ENCODE data around the gene TSSK1B. TPM values are rescaled to one million over a fixed set of nuclear protein-coding genes. Genes with fewer than 3 reads are reported as not detected.

TSSK1B gene, protein sequence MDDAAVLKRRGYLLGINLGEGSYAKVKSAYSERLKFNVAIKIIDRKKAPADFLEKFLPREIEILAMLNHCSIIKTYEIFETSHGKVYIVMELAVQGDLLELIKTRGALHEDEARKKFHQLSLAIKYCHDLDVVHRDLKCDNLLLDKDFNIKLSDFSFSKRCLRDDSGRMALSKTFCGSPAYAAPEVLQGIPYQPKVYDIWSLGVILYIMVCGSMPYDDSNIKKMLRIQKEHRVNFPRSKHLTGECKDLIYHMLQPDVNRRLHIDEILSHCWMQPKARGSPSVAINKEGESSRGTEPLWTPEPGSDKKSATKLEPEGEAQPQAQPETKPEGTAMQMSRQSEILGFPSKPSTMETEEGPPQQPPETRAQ
- total RNA-seq, result under 0.01 and 0.13 TPM in 2 replicates

DNA sequence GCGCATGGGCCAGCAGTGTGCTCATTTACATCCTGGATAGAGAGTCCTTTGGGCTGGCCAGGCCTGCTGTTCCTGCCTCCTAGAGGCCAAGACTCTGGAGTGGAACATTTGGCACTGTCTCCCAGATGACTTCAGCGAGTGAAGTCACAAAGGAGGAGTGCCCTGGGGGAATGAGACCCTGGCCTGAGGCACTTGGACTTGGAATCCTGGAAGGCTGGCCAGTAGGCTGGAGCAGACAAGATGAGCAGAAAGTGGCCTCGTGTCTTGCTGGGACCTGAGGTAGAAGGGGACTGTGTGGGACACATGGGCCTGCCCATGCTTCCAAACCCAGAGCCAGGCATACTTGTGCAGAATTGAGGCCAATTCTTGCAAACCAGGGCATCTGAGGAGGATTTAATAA, at the start of gene TSSK1B:
Gene TSSK1B, minus strand, starts transcription at position 101 of the 400 bp plus-strand sequence. CDS start 150 bp downstream, outside the sequence.

Other genes with a start within 250 kb of the TSSK1B start
- 18.5 and 25.8 TPM in 2 replicates for gene MCC, start 53.5 kb upstream of the TSSK1B start, total RNA-seq
- 17.4 and 20.6 TPM in 2 replicates for gene YTHDC2, start 78.7 kb upstream of the TSSK1B start, total RNA-seq